OCI-LY7 (cell line): ENCODE data around the gene ATP5MC2. TPM values are rescaled to one million over a fixed set of nuclear protein-coding genes. Genes with fewer than 3 reads are reported as not detected.
"Not testable (repeated sequence)": the region's sequence is repeated elsewhere in the genome, so short reads cannot be mapped to it uniquely, and the experiment has no call there.

Experiments used
- BruUV-seq: library from RNA; stranded (reverse); fragments of 400-500 nt; replicated peaks from 2 replicates; lab custom pipeline; 2021; lab: Mats Ljungman, UMichigan
- CTCF ChIA-PET: fragments of 300-600 bp; sonication (Branson Sonifier 250); formaldehyde crosslinking; loops from one replicate; lab custom pipeline; 2022; ENCODE audit warnings: antibody characterized with exemption; ENCODE audit not compliant: unreplicated experiment; lab: Charles Lee
- POLR2A ChIA-PET: fragments of 300-600 bp; sonication (Branson Sonifier 250); formaldehyde crosslinking; loops from one replicate; lab custom pipeline; 2022; ENCODE audit warnings: antibody characterized with exemption; lab: Charles Lee
- DNase-seq: peaks from one replicate; pipeline ENCODE4 v3.0.0-alpha.2; 2015; ENCODE audit warnings: low spot score
- H2AFZ ChIP-seq: fragments of 200-600 bp; sonication (generic), shearing (Covaris generic); 2 replicates; pipeline ENCODE4 v1.6.1; 2014; ENCODE audit warnings: mild to moderate bottlenecking, antibody characterized with exemption, low read length, moderate library complexity
- H3K27ac ChIP-seq: fragments of 200-600 bp; sonication (generic); 2 replicates; pipeline ENCODE4 v1.5.1; 2014; ENCODE audit warnings: mixed run types, low read depth, mild to moderate bottlenecking, moderate library complexity, low read length, inconsistent platforms; ENCODE audit not compliant: poor library complexity, severe bottlenecking
- H3K36me3 ChIP-seq: fragments of 200-600 bp; sonication (generic); 2 replicates; pipeline ENCODE4 v1.6.1; 2014; ENCODE audit warnings: mild to moderate bottlenecking, antibody characterized with exemption, low read length, moderate library complexity, mixed read lengths; ENCODE audit not compliant: insufficient read depth
- H3K4me1 ChIP-seq: fragments of 200-600 bp; sonication (generic); 2 replicates; pipeline ENCODE4 v1.5.1; 2014; ENCODE audit warnings: mild to moderate bottlenecking, low read length; ENCODE audit not compliant: insufficient read depth, poor library complexity, severe bottlenecking
- H3K4me2 ChIP-seq: fragments of 200-600 bp; sonication (generic); 2 replicates; pipeline ENCODE4 v1.6.1; 2014; ENCODE audit warnings: mild to moderate bottlenecking, low read length
- H3K4me3 ChIP-seq: fragments of 200-600 bp; sonication (generic); 2 replicates; pipeline ENCODE4 v1.5.1; 2014; ENCODE audit warnings: mild to moderate bottlenecking, low read depth, low read length; ENCODE audit not compliant: poor library complexity, severe bottlenecking
- H3K79me2 ChIP-seq: fragments of 200-600 bp; sonication (generic); 2 replicates; pipeline ENCODE4 v1.6.1; 2016; ENCODE audit warnings: low read depth, mild to moderate bottlenecking, low read length, moderate library complexity, mixed read lengths; ENCODE audit not compliant: insufficient read depth
- H3K9me2 ChIP-seq: fragments of 200-600 bp; sonication (generic); 2 replicates; pipeline ENCODE4 v1.6.1; 2016; ENCODE audit warnings: mild to moderate bottlenecking, low read length, mixed read lengths; ENCODE audit not compliant: insufficient read depth
- H3K9me3 ChIP-seq: fragments of 200-600 bp; sonication (generic); 2 replicates; pipeline ENCODE4 v1.6.1; 2014; ENCODE audit warnings: mild to moderate bottlenecking, mixed run types, low read length, mixed read lengths
- H4K20me1 ChIP-seq: fragments of 200-600 bp; sonication (generic); 2 replicates; pipeline ENCODE4 v1.6.1; 2014; ENCODE audit warnings: mild to moderate bottlenecking, antibody characterized with exemption, low read length, moderate library complexity, mixed read lengths; ENCODE audit not compliant: insufficient read depth
- CTCF ChIP-seq: fragments of 200-600 bp; sonication (generic); conservative IDR thresholded peaks from 2 replicates; pipeline ENCODE4 v1.5.1; 2014; ENCODE audit warnings: mild to moderate bottlenecking, antibody characterized with exemption, low read length, moderate library complexity, mixed read lengths
- EZH2phosphoT487 ChIP-seq: fragments of 200-600 bp; sonication (generic); IDR thresholded peaks from 2 replicates; pipeline ENCODE4 v1.6.1; 2018; ENCODE audit warnings: low read depth, borderline replicate concordance, mild to moderate bottlenecking, mixed run types, antibody characterized with exemption, low read length, moderate library complexity, mixed read lengths
- intact Hi-C: fragments of 100-400 bp; cut with micrococcal nuclease; formaldehyde crosslinking; loops from one replicate; pipeline ENCODE4 v1.10.0; 2022; ENCODE audit not compliant: unreplicated experiment
- total RNA-seq, 2 experiments: library from RNA; depleted of rRNA in 1 of 2; stranded (reverse); fragments of >200 nt in 1 of 2; shearing (Covaris generic) in 1 of 2; gene quantifications; 2 replicates each; pipeline ENCODE4 v1.2.3, GENCODE V29; 2014 to 2022

Gene ATP5MC2
- total RNA-seq, 2 experiments from 2014 or later, result 374 to 500 TPM

GRCh38 chr12:53653595-53653994 lies 22.3 kb downstream of the ATP5MC2 start:
- Histone ChIP-seq H3K9me3 (no peaks in the 10 kb centered on the region), H2AFZ (no peak overlapping the region), H3K36me3 (no peaks in the 10 kb centered on the region), H3K27ac (no peak overlapping the region), H3K4me1 (no peaks in the 10 kb centered on the region), H3K9me2 (no peaks in the 10 kb centered on the region), H3K79me2 (no peaks in the 10 kb centered on the region), H3K4me2 (no peak overlapping the region), H3K4me3 (no peak overlapping the region), H4K20me1 (no peaks in the 10 kb centered on the region)
- BruUV-seq, result no TSS peak
- no peak for DNase-seq
- intact Hi-C loops, result no loop called here
- TF ChIP-seq EZH2phosphoT487 (no peak), CTCF (no peak)
- POLR2A ChIA-PET, result no interaction called here
- CTCF ChIA-PET, result no interaction called here

- Histone ChIP-seq H3K9me2 (no peaks in the 10 kb centered on the region), H3K79me2 (no peaks in the 10 kb centered on the region), H2AFZ (no peak overlapping the region), H3K4me3 (no peak overlapping the region), H3K4me1 (no peaks in the 10 kb centered on the region), H3K9me3 (no peaks in the 10 kb centered on the region), H3K36me3 (no peaks in the 10 kb centered on the region), H4K20me1 (no peaks in the 10 kb centered on the region), H3K27ac (no peak overlapping the region), H3K4me2 (no peak overlapping the region)
- ChIA-PET POLR2A (no interaction called here), CTCF (interaction anchor here (0.6 kb wide), 1 partner anchor 572 kb away, joined by 12 read pairs; no protein-coding TSS in a partner anchor)
- intact Hi-C loops, result no loop called here
- DNase-seq, result no peak
- TF ChIP-seq EZH2phosphoT487 (no peak), CTCF (no peak)
- no TSS peak for BruUV-seq
These were observed 23.5 kb downstream of the ATP5MC2 start for GRCh38 chr12:53652366-53652765.

GRCh38 chr12:53651737-53652136 lies 24.1 kb downstream of the ATP5MC2 start:
- ChIA-PET POLR2A (no interaction called here), CTCF (no interaction called here)
- Histone ChIP-seq H2AFZ (no peak overlapping the region), H3K9me3 (no peaks in the 10 kb centered on the region), H3K4me3 (no peak overlapping the region), H3K9me2 (no peaks in the 10 kb centered on the region), H3K36me3 (no peaks in the 10 kb centered on the region), H4K20me1 (no peaks in the 10 kb centered on the region), H3K79me2 (no peaks in the 10 kb centered on the region), H3K4me2 (no peak overlapping the region), H3K27ac (no peak overlapping the region), H3K4me1 (no peaks in the 10 kb centered on the region)
- intact Hi-C loops, result no loop called here
- DNase-seq, result no peak
- no TSS peak for BruUV-seq
- TF ChIP-seq EZH2phosphoT487 (no peak), CTCF (no peak)

GRCh38 chr12:53646300-53646699 lies 29.6 kb downstream of the ATP5MC2 start:
- BruUV-seq, H3K4me3 ChIP-seq, H3K36me3 ChIP-seq, H3K4me1 ChIP-seq, H2AFZ ChIP-seq, H4K20me1 ChIP-seq, POLR2A ChIA-PET, H3K9me2 ChIP-seq, CTCF ChIA-PET, H3K79me2 ChIP-seq, DNase-seq, H3K27ac ChIP-seq, H3K9me3 ChIP-seq, H3K4me2 ChIP-seq, intact Hi-C loops: not testable (repeated sequence)
